ENCODE measurements around the gene EPS8L3.

DNA sequence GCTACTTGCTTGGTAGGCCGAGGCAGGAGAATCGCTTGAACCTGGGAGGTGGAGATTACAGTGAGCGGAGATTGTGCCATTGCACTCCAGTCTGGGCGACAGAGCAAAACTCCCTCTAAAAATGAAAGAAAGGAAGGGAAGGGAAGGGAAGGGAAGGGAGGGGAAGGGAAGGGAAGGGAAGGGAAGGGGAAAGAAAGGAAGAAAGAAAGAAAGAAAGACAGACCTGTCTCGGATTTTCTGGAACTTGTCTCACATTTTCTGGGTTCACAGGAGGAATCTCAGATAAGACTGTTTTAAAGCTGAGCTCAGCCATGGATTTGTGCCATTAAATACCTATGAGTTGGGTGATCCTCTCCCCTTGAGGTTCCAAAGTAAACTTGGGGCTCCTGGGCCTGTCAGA, 38.8 kb downstream of the EPS8L3 start:
- TF ChIP-seq JUND (IDR thresholded peaks at IDR 0.05): no peak
- TF ChIP-seq, protein P1, sequence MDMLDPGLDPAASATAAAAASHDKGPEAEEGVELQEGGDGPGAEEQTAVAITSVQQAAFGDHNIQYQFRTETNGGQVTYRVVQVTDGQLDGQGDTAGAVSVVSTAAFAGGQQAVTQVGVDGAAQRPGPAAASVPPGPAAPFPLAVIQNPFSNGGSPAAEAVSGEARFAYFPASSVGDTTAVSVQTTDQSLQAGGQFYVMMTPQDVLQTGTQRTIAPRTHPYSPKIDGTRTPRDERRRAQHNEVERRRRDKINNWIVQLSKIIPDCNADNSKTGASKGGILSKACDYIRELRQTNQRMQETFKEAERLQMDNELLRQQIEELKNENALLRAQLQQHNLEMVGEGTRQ (IDR thresholded peaks at IDR 0.05; ENCODE audit: borderline replicate concordance, low read depth, low read length): no peak
- TF ChIP-seq, protein P2, sequence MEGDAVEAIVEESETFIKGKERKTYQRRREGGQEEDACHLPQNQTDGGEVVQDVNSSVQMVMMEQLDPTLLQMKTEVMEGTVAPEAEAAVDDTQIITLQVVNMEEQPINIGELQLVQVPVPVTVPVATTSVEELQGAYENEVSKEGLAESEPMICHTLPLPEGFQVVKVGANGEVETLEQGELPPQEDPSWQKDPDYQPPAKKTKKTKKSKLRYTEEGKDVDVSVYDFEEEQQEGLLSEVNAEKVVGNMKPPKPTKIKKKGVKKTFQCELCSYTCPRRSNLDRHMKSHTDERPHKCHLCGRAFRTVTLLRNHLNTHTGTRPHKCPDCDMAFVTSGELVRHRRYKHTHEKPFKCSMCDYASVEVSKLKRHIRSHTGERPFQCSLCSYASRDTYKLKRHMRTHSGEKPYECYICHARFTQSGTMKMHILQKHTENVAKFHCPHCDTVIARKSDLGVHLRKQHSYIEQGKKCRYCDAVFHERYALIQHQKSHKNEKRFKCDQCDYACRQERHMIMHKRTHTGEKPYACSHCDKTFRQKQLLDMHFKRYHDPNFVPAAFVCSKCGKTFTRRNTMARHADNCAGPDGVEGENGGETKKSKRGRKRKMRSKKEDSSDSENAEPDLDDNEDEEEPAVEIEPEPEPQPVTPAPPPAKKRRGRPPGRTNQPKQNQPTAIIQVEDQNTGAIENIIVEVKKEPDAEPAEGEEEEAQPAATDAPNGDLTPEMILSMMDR (IDR thresholded peaks at IDR 0.05): no peak
- TF ChIP-seq TAF1 (IDR thresholded peaks at IDR 0.05; ENCODE audit: borderline replicate concordance, low read depth, low read length): no peak
- no peak for TF ChIP-seq RFX5 (IDR thresholded peaks at IDR 0.05; ENCODE audit: low read length)
- TF ChIP-seq FOSL2 (IDR thresholded peaks at IDR 0.05; ENCODE audit: borderline replicate concordance, low read depth): no peak
- TF ChIP-seq EP300 (IDR thresholded peaks at IDR 0.05; ENCODE audit: borderline replicate concordance in 1 of 2, low read depth in 1 of 2, low read length in 1 of 2): no peak
- no peak for TF ChIP-seq SIN3A (IDR thresholded peaks at IDR 0.05; ENCODE audit: borderline replicate concordance, low read depth, low read length)
- no peak for TF ChIP-seq POLR2AphosphoS5 (IDR thresholded peaks at IDR 0.05; ENCODE audit: low read depth, low read length)
- no peak for TF ChIP-seq YY1 (IDR thresholded peaks at IDR 0.05; ENCODE audit: low read depth)
